ENCODE results near the gene TAS2R7.

DNA sequence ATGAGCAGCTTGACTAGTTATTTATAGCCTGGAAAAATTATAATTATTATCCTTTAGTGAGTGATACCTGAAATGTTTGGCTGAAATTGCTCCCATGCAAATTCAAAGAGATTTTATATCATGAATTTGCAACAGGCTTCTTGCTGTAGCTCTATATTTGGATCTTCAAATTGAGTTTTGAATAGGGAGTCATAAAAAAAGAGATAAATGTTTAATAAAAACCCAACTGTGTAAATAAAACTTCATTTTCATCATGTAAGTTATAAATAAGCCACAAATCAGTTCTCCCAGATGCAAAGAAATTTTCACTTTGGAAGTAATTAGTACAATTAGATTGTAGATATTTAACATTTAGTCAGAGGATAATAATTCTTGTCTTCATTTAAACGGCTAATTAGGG is 4.8 kb upstream of the TAS2R7 start, which contains the start of gene TAS2R8:
- TF ChIP-seq POLR2A (IDR thresholded peaks at IDR 0.05): no peak
- TF ChIP-seq, protein P1, sequence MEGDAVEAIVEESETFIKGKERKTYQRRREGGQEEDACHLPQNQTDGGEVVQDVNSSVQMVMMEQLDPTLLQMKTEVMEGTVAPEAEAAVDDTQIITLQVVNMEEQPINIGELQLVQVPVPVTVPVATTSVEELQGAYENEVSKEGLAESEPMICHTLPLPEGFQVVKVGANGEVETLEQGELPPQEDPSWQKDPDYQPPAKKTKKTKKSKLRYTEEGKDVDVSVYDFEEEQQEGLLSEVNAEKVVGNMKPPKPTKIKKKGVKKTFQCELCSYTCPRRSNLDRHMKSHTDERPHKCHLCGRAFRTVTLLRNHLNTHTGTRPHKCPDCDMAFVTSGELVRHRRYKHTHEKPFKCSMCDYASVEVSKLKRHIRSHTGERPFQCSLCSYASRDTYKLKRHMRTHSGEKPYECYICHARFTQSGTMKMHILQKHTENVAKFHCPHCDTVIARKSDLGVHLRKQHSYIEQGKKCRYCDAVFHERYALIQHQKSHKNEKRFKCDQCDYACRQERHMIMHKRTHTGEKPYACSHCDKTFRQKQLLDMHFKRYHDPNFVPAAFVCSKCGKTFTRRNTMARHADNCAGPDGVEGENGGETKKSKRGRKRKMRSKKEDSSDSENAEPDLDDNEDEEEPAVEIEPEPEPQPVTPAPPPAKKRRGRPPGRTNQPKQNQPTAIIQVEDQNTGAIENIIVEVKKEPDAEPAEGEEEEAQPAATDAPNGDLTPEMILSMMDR (IDR thresholded peaks at IDR 0.05): no peak
- no peak for TF ChIP-seq EP300 (IDR thresholded peaks at IDR 0.05)
